Measurements from ENCODE around the gene GP1BA.

- no peak for TF ChIP-seq CTCF (IDR thresholded peaks at IDR 0.05)
- TF ChIP-seq POLR2AphosphoS5 (IDR thresholded peaks at IDR 0.05), result no peak
- TF ChIP-seq POLR2A (IDR thresholded peaks at IDR 0.05), result no peak
These were observed 19.4 kb downstream of the GP1BA start for GRCh38 chr17:4951486-4951885.

All from prostate gland (tissue), 2 donors.